GM10248 (cell line): ENCODE results near the gene MCTP1.

Source experiments
- CTCF ChIA-PET: fragments of 300-600 bp; sonication (Branson Sonifier 250); formaldehyde crosslinking; extraction: SDS; loops from one replicate; lab custom pipeline; 2021; ENCODE audit warnings: antibody characterized with exemption; lab: Yijun Ruan, JAX
- POLR2A ChIA-PET: fragments of 350-650 bp; sonication (Branson Sonifier 250); formaldehyde crosslinking; extraction: SDS; loops from one replicate; lab custom pipeline; 2020; ENCODE audit warnings: antibody characterized with exemption; lab: Yijun Ruan, JAX
- DNase-seq: peaks from one replicate; pipeline ENCODE4 v3.0.0; 2012; ENCODE audit errors: extremely low spot score
- TF ChIP-seq, protein P1 (sequence below): IDR thresholded peaks from 2 replicates; pipeline ENCODE4 v1.5.1; 2012; ENCODE audit warnings: mild to moderate bottlenecking, low read depth; ENCODE audit errors: extremely low read depth, missing control alignments, control extremely low read depth

The MCTP1 gene

DNA sequence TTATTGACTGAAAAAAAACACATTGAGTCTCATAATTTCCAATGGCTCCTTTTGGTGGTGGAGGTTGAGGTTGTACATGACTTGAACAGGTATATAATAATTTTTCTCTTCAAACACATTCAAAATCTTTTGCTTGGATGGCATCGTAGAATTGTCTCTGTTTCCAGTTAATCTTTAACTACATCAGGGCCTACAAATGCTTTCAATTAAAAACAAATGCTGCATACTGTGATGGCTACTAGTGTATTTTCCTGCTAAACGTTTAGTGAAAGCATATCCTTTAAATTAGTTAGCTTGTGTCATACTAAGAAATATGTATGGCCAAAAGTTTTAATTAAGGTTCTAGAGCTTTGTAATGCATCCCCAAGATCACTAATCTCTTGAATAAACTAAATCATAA lies 352.6 kb downstream of the MCTP1 start:
- ChIA-PET POLR2A (no interaction called here), CTCF (interaction anchor here (1.0 kb wide), 1 partner anchor 12 kb away, joined by 3 read pairs; no protein-coding TSS in a partner anchor)

DNA sequence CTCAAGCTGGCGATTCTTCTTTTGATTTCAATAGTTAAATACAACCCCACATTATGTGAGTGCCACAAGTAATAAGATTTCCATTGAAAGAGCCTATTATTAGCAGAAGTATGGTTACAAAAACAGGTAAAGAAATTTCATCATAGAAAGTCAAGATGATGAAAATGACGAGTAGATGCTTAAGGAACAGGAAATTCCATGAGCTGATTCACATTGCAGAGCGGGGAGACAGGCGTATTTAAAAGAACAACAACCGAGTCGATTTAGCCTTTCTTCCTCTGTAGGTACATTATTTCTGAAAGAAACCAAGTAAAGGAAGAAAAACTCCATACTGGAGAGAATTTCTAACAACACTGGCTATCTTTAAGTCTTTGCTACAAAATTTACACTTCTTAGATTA lies 356.0 kb downstream of the MCTP1 start:
- TF ChIP-seq, protein P1, sequence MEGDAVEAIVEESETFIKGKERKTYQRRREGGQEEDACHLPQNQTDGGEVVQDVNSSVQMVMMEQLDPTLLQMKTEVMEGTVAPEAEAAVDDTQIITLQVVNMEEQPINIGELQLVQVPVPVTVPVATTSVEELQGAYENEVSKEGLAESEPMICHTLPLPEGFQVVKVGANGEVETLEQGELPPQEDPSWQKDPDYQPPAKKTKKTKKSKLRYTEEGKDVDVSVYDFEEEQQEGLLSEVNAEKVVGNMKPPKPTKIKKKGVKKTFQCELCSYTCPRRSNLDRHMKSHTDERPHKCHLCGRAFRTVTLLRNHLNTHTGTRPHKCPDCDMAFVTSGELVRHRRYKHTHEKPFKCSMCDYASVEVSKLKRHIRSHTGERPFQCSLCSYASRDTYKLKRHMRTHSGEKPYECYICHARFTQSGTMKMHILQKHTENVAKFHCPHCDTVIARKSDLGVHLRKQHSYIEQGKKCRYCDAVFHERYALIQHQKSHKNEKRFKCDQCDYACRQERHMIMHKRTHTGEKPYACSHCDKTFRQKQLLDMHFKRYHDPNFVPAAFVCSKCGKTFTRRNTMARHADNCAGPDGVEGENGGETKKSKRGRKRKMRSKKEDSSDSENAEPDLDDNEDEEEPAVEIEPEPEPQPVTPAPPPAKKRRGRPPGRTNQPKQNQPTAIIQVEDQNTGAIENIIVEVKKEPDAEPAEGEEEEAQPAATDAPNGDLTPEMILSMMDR = no peak
- no peak for DNase-seq
- ChIA-PET POLR2A (no interaction called here), CTCF (no interaction called here)

More for the DNA sequence above, 352.6 kb downstream of the MCTP1 start:
- TF ChIP-seq, protein P1 = no peak
- no peak for DNase-seq

DNA sequence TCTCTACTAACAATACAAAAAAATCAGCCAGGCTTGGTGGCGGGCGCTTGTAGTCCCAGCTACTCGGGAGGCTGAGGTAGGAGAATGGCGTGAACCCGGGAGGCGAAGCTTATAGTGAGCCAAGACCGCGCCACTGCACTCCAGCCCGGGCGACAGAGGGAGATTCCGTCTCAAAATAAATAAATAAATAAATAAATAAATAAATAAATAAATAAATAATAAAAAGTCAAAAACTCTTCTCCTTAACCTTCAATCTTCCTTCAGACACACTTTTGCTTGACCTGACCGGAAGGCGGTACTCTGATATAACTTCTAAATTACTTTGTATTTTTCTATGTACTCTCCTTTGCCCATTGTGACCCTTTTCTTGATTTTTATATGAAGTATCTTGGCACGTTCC lies 364.3 kb downstream of the MCTP1 start:
- ChIA-PET POLR2A (no interaction called here), CTCF (no interaction called here)
- TF ChIP-seq, protein P1 = no peak
- DNase-seq = no peak

DNA sequence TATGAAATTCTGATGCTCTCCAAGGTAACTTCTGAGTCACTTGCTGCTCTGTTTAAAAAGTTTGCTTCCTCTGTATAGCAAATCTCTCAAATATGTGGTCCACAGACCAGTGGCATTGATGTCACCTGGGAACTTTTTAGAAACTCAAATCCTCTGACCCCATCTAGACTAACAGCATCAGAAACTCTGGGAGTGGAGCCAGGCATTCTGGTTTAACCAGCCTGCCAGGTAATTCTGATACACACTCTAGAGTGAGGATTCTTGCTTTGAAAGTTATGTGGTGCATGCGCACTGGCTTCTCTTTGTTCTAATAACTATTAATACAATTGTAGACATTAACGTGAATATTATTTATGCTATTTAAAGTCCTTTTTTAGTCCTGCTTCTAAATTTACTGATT lies 368.3 kb downstream of the MCTP1 start:
- TF ChIP-seq, protein P1 = no peak
- ChIA-PET POLR2A (no interaction called here), CTCF (interaction anchor here (1.5 kb wide), 1 partner anchor 9 kb away, joined by 4 read pairs; no protein-coding TSS in a partner anchor)
- DNase-seq = no peak

DNA sequence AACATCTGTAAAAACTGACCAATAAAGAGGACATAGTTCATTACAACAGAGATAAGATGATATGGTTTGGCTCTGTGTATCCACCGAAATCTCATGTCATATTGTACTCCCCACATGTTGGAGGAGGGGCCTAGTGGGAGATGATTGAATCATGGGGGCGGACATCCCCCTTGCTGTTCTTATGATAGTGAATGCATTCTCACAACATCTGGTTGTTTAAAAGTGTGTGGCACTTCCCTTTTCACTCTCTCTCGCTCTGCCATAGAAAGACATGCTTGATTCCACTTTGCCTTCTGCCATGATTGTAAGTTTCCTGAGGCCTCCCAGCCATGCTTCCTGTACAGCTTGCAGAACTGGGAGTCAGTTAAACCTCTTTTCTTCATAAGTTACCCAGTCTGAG lies 373.6 kb downstream of the MCTP1 start:
- CTCF ChIA-PET = interaction anchor here (1.0 kb wide), 1 partner anchor 26 kb away, joined by 3 read pairs; no protein-coding TSS in a partner anchor

DNA sequence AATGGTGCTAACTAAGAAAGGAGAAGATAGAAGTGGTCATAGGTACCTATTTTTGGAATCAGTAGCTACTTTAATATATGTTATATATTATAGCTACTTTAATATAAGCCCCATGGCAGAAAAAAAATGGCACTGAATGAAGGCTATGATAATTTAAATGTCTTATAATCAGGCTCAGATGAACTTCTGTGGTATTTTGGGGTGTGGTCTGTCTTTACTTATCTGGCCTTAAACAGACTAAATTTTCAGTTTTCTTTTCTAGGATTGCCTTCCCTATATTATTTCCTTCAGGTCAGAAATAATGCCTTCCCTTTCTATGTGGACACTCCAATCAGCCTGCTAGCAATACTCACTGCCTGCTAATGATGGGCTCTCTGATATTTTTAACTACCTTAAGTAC lies 374.2 kb downstream of the MCTP1 start:
- TF ChIP-seq, protein P1 = no peak
- no peak for DNase-seq
- ChIA-PET CTCF (interaction anchor here (1.0 to 3.5 kb wide), 2 partner anchors 11 to 25 kb away, joined by 3 to 23 read pairs; no protein-coding TSS in a partner anchor), POLR2A (no interaction called here)

More for the DNA sequence above, 373.6 kb downstream of the MCTP1 start:
- POLR2A ChIA-PET = no interaction called here
- no peak for DNase-seq
- TF ChIP-seq, protein P1 = no peak
